Stimulated activated CD4-positive, alpha-beta T cell treated with anti-CD3 and anti-CD28 coated beads, Interleukin-12 subunit alpha, Interleukin-12 subunit beta, amount 100 ng/mL, for 48 hours (primary cell): ENCODE data around the gene KCNMA1.

ENCODE experiments used
- DNase-seq, 3 donors: peaks; one replicate each; pipeline ENCODE4 v3.0.0-alpha.2; 2020; ENCODE audit warnings: low read depth in 2 of 3, low spot score in 1 of 3

The KCNMA1 gene

DNA sequence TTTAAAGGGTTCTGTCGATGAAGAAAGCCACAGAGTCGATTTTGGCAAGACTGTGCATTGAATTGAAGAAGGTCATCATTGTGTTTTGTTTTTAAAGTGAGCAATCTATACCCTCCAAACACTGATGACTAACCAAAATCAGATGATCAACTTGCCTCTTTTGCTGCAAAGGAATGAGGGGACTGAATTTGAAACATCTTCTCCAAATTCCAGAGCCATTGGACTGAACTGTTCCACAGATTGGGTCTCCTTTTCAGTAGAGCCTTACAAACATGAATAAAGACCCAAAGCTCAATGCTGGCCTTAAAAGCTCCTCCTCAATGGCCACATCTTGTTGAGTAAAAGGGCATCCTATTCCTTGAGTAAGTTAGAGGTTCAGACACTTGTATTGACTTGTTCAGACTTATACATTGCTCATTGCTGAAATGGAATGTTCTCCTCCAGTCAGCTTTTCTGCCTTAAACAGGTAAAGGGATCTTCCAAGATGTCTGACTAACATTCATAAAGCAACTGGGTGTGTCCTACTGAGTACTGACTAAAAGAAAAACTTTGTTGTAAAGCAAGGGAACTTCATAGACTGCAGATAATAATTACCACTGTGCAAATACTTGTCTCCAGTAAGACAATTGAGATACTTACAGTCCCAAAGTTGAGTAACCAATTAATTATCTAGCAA lies 630.6 kb downstream of the KCNMA1 start:
- no peak for DNase-seq

DNA sequence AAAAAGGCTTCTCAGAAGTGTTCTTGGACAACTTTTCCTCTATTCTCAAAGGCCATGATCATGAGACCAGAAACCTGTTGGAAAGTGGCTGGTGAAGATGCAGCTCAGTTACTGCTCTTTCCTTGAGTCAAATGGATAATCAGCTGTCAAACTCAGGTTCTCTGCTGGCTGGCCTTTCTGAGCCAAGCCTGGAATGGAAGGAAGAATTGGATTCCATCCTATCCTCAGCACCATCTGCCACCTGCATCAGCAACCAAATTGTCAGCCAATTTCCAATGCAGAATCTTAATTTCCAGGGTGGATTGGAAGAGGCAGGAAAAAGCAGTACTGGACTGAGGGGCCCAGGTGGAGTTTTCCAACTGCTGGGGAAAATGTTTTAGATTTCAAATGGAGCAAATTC lies 631.7 kb downstream of the KCNMA1 start:
- no peak for DNase-seq

DNA sequence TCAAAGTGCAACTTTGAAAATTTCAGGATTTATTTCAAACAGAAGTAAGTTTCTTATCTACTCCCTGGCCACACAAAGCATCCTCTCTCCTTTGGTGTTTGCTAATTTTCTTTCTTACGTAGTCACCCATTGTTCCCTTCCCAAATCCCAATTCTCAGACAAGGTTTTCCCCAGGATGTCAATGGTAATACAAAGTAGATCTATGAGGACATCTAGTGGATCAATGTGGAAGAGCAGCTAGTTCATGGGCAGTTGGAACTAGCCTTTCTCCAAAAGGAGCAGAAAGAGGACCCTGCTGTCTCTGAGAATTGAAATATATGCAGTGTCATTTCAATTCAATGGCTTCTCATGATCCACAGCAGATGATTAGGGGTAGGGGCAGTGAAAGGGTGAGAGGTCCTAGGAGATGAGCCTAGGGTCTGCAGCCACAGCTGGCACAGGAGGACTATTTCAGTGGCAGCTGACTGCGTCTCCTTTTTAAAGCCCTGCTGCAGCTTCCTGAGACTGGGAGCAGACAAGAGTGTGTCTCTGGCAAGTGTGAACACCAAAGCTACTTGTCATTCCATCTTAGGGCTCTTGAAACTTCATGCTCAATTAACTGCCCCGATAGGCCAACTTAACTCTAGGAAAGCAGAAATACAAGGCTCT lies 632.6 kb downstream of the KCNMA1 start:
- peak in 1 of 3 donors; percentile 16 for DNase-seq

DNA sequence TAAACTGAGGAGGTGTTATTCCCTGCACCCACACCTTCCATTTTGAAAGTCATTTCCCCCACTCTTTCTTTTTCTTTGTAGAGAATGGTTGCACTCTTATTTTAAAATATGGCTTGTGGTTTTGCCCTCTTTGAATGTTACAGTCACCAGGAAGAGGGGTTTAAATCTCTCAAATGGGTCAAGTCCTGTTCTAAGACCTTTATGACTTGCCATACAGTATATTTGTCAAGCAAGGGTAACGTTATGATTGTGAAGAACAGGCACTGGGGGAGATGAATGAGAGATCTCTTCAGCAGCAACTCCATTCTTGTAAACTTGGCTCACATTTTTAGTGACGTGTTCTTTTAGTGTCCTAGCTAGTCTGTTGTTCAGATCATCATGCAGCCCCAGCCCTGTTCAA lies 634.7 kb downstream of the KCNMA1 start:
- DNase-seq: no peak

DNA sequence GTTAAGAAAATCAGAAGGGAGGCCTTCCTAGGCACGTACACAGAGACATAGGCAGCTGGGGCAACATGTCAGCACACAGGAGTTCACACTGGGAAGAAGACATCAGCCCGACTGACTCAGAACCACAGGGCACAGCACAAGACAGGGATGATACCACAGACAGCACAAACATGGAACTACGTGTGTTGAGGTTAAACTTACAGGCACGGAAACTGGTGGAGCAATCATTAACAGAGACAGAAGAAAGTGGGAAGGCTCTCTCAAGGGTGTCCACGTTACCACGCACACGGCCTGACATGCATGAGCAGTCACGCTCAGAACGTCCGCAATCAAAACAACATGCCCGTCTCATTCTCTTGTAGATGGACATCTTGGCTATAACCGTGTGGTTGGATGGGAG lies 636.4 kb downstream of the KCNMA1 start:
- no peak for DNase-seq

DNA sequence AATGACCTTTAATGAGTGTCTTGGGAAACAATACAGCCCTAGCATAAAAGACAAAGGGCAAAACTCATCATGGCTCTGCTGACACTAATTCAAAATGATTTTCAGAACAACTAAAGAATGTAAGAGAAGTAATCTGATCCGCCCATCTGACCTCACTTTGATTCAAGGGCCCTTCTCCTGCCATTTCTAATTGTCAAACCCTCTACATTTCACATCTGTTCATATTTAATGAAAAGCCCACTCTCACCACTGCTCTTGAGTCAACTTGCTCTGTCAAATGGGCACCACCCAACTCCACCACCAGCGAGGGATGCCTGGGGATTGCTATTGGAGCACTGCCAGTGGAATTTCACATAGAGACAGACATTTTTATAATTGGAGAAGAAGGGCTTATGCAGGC lies 639.2 kb downstream of the KCNMA1 start:
- DNase-seq: no peak

DNA sequence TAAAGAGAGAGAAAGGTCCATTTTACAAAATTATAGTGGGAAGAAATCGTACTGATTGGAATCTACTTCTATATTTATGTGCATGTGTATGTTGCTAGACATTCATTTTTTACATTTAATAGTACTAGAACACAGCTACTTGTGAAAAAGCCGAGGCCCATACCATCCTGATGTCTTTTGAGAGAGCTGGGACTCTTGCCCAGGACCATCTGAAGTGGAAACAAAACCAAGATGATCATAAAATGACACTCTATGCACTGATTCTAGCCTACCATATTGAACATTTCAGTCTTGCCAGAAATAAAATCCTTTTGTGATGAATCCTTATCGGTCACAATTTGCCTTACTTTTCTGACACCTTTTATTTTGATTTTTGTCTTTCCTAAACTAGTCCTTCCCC lies 640.0 kb downstream of the KCNMA1 start:
- no peak for DNase-seq

DNA sequence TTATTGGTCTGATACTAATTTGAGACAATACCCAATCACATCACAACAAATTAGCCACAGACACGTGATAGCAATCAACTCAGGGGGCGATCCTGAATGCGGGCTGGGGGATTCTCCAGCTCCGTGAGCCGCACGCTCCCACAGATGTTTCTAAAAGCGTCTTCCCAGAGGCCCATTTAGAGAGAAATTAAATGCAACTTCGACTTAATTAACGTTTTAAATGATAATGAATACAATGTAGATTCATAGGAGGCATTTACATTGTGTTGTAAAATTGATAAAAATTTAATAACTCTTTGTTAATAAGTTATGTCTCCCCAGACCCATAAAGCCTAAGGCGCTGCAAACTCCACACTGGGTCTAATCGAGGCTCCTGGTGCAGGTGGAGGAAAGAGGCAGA lies 642.6 kb downstream of the KCNMA1 start:
- no peak for DNase-seq

DNA sequence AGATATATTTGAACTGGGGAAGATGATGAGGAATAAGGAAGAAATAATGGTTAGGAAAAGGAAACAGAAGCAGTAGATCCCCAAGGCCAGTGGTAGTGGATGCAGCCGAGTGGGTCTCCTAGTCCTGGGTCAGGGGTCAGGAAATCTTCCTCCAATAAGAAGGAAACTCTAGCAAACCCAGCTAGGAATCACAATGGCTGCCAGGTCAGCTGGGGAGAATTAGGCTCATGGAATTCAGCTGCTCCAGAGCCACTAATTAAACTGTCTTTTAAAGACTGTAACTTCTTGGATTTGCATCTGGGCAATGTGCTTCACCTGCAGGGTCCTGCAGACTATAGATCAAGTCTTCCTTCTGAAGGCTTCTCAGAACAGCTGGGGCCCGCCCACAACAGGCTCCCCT lies 644.4 kb downstream of the KCNMA1 start:
- DNase-seq: no peak

DNA sequence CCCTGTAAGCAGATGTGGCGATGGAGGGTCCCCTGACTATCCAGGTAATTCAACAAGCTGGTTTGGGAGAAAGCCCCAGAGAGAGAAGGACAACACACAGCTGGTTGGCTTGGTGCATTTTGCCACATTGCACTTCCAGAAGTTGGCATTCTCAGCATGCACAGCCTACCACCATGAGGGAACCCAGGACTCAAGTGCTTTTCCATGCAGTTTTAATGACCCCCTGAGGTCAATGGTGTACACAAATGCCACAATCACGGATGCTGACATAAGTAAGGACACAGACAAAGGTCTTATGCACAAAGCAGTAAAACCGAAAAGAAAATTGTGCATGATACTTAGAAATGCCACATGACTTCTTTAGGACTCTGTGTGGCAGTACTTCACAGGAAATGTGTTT lies 645.1 kb downstream of the KCNMA1 start:
- no peak for DNase-seq

DNA sequence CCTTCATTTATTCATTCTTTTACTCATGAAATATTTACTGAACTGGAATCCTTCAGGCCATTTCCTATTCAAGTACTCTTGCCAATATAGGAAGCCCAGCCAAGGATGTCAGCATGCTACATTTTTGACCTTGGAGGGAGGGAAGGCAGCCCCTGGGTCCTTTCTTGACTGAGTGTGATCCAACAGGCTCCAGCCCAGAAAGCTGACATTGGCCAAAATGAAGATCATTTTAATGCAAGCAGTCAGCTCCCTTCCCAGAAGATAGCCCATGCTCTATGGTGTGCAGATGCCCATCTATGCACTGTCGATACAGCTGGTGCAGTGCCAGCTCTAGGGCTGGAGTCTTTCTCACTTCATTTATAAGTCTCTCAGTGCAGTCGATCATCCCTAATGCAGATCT lies 646.0 kb downstream of the KCNMA1 start:
- DNase-seq: no peak

DNA sequence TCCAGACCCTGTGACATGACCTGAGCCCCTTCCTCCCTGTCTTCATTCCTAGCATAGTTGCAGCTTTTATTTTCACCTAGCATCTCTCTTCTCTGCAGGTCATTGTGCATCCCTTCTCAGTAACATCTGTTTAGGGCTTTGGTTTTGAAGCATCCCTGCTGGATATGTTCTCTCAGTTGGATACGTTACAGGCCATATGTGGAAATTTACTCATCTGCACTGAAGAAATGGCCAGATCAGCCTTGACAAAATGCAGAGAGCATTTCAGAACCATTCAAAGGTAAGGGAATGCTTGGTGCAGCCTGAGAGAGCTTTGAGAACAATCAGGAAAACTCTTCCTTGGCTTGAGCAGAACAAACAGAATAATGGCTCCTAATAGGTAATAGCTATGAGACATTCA lies 647.0 kb downstream of the KCNMA1 start:
- no peak for DNase-seq

DNA sequence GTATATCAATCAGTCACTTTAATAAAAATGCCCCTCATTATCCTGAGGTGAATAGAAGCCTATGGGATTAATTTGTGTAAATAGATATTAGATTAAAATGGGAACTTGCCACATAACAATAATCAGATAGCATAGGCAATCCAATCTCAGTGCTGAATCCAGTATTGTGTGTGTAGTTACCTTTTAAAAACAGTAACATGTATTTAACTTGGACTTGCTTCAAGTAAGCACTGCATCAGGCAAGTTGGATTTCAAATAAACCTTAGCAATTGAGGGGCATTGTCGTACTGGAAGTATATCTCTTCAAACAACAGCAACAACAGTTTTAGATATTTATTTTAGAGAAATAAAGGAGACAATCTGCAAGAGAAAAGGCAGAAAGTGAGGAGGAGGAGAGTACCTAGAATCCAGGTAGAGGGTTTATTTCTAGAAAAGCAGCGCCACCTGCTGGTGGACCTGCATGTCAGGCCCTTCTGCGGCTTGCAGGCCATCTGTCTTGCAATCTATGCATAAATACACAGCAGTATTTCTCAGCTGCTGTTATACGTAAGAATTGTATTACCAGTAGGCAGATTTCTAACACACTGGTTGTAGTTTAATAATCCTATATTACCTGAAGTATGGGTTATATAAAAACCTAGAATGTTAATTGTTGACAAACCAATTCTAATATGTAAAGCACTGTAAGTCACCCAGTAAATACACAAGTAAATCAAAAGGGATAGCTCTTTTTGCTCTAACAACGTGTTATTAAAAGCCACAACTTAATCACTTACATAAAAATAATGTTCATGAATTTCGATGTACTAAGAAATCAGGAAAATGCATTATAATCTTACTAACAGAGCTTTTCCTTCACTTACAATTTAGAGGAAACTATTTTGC lies 652.8 kb downstream of the KCNMA1 start:
- DNase-seq: peak; percentile 29 to 63 (median 60)

DNA sequence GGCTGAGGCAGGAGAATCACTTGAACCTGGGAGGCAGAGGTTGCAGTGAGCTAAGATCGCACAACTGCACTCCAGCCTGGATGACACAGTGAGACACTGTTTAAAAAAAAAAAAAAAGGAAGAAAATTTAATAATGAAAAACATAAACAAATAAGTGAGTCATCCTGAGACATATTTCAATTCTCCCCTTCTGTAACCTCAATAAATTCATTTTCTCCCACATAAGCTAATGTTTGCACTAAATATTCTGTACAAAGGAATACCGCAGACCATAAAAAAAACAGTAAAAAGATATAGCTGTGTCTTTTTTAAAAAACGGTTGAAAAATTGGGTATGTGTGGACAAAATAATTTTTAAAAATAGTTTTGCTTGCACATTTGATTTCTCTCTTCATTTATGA lies 654.0 kb downstream of the KCNMA1 start:
- DNase-seq: no peak

DNA sequence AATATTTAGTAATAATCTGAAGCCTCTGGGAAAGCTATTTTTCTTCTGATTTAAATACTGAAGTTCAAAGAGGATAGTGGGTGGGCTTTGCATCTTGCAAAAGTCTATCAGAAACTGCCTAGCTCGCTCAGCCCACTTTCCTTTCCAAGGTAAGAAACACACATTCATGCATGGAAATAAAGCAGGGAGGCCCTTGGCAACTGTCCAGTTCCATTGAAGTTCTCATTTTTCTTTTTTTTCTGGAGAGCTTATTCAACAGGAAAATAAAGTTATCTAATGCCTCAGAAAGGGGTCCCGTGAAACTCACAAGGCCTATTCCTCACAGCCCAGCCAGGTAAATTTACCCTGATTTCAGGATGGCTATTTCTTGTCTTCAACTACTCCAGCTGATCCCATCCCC lies 654.9 kb downstream of the KCNMA1 start:
- no peak for DNase-seq

DNA sequence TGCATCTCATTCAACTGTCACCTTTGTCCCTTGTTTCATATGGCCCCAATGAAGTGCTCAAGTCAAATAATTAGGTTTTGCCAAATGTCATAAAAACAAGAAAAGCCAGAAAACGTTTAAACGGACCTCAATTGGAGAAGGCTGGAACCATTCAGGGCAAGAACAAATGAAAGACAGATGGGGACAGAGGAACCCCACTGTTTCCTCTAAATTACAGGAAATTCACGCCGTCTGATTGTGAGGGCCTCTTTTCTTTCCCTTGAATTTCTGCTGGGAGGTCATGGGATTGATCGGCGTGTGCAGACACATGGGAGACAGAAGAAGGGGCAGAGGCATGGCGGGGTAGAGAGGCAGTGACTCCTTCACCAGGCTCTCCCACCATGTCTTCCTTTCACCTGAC lies 656.4 kb downstream of the KCNMA1 start:
- no peak for DNase-seq

DNA sequence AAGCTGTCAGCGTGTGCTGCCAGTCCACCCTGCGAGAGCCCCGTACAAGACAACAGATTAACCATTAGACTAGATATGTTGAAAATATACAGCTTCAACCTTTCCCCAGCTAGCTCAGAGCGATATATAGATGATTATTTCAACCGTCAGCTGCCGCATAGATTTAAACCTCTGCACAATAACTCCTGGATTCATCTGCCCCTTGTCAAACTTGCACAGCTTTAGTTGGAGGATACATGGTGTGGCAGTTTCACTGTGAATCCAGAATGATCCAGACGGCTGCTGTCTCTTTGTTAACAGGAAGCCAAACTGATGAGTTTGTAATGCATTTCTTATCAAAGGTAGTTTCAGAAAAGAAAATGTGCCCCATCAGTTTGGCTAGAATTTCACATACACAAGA lies 659.7 kb downstream of the KCNMA1 start:
- no peak for DNase-seq

DNA sequence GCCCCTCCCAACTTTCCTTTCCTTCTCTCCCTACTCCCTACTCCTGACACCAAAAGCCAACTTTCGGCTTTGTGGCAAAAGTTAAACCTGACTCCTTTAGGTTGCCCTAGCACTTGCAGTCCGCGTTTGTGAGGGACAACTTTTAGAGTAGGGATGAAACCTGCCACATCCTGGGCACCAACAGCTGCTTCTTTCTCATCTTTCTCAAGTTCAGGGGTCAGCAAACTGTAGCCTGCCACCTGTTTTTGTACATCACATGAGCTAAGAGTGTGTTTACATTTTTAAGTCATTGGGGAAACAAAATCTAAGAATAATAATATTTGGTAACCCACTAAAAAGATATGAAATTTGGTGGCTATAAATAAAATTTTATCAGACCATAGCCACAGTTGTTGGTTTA lies 660.6 kb downstream of the KCNMA1 start:
- no peak for DNase-seq

DNA sequence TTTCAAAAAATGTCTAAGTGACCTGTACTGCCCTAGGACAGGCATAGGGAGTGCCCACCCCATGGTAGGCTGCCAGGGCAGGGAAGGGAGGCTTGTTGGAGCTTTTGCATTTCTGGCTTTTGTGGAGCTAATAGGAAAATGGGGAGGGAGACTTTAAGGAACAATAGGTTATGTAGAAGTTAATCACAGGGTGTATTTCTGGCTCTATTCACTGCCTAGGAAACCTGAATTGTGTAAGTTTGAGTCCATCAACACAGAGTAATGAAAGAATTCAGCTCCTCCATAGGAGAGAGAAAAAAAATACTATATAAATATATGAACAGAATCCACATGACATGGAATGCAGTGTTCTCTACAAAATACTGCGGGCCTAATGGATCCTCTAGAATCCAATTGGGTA lies 661.5 kb downstream of the KCNMA1 start:
- DNase-seq: no peak

DNA sequence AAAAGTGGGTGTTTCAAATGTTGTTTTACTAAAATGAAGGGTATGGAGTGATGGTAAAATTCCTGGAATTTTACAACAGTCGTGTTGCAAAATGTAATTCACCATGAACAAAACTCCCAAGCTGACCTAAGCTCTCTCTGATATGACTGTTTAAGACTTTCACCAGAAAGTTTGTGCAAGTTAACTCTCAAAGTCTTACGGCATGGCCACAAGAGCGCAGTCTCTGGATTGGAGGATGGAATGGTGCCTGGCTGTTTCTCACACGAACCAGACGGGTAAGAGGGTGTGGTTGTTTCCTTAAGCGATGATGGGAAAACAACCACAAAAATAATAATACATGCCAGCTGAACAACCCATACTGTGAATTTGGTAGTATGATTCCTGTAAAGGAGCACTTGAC lies 662.5 kb downstream of the KCNMA1 start:
- DNase-seq: no peak

DNA sequence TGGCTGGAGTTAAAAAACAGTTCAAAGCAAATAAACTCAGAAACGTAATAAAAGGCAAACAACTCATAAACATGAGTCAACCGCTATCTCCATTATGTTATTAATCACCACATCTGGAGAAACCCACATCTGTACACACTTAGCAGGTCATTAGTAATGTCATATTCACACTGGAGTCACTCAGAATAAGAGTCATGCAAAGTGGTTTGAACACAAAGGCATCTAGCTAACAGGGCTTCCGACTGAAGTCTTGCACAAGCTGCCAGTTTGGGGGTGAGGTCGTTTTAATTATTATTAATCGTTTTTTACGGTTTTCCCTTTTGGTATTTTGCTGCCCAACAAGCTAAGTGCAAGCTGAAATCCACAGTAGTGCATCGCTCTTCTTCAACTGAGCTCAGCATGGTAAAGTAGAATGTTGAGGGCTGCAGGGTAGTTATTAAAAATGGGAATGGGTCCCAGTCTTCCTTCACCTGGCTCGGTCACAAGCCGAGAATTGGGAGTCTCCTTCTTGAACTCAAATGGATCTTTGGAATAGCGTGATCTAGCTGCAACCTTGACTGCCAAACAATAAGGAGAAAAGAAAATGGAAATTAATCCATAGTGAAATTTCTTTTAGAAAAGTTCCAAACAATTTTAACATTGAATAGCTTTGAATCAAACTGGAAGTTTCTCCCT lies 663.5 kb downstream of the KCNMA1 start:
- DNase-seq: no peak
